Iris pigment epithelial cell (primary cell): ENCODE data around the gene CELF2.

Source experiments
- DNase-seq: peaks from one replicate; pipeline ENCODE4 v3.0.0-alpha.2; 2011; ENCODE audit warnings: low read depth

CELF2 gene

DNA sequence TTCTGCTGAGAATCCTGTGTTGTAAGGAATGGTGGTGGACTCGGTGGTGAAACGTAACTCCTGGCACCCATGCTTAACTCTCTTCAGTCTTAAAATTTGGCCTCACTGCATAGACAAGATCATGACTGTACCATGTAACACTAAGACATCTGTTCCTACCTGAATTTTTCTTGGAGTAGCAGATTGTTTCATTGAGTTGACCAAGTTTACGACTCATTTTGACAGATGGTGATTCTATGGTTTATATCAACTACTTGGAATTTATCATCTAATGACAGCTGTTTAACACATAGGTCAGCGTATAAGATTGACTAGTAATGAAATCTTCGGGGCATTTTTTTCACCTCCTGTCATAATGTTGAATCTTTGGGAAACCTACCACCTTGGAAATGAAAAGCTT, 184.2 kb downstream of the CELF2 start:
- no peak for DNase-seq

DNA sequence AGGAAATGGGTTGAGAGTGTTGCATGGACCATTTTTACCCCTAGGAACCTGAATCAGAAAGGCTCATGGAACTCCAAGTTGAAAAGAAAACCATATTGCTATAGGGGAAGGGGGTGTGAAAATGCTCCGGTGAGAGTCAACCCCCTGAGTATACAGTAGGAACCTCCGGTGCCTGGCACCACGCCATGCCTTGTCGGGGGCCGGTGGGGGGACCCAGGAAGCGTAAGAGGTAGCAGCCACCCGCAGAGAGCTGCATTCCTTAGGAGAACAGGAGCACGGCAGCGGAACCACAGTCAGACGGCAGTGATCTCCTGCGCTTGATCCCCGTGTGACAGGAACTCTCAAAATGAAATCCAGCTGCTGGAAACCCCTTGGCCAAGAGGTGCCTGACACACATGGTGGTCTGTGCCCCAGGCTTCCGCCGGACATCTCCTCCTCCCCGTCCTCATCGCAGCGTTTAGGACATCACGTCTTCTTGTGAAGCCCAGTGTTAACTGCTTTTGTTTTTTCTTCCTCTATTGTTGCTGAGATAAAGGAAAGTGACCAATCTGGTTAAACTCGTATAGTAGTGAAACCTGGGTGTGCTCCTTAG, 186.8 kb downstream of the CELF2 start:
- DNase-seq = no peak

DNA sequence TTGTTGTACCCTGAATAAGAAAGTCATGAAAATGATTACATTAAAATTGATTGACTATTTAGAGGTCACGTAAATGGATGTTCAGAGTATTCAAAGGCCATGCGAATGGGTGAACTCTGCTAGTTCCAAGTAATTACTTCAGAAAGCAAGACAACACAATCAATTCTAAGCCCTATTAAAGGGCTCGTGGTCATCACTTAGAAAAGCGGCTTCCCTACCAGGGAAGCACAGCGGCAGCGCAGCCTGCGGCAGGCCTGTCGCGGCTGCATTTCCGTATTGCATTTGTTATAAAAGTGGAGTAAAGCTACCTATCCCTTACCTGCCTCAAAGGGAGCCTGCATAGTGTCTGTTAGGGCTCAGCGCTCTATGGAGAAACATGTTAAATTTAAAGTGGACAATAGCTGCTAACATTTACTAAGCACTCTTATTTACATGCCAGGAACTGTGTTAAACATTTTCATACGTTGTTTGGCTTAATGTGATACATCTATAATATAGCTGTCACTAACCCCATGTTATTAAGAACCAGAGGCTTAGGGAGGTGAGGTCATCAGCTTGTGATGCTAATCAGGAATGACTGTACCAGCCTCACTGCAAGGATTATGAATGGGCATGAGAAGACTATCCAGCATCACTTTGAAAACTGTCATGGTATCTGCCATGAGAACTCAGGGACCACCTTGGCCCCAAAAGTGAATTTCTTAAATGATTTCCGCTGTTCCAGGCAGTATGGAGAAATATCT, 187.5 kb downstream of the CELF2 start:
- DNase-seq = no peak

DNA sequence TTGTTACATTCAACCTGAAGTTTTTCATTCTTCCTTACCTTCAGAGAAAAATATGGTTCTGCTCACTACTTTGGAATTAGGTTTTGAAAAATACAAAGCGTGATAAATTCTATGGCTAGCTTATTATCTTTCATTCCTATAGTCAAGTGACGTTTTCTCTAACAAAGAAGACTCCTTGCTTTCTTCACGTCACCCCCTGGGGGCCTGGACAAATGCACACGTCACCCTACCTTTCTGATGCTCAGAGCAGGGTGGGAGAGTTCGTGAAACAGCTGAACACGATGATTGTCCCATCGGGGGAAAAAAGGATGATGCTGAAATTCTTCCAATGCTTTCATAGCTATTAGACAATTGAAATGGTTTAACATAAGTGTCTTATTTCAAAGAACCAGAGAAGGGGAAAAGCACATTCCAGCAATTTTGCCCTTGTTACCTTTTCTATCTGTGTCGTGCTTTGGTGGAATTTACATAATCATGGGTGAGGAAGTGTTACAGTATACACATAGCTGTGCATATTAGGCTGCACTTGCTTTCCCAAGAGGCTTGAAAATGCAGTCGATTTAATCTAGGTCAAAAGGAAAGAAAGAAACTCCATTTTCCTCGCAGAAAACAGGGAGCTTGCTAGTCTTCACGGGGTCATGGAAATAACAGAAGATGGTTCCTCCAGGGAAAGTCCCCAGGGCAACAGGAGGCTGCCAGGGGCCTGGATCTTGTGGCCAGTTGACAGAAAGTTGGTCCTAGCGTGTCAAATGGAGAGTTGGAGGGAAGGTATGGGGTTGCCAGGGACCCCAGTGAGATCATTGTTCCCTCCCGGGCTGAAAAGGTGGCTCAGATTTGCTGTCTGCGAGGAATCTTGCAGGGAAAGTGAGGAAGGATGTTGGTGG, 189.2 kb downstream of the CELF2 start:
- DNase-seq = no peak

DNA sequence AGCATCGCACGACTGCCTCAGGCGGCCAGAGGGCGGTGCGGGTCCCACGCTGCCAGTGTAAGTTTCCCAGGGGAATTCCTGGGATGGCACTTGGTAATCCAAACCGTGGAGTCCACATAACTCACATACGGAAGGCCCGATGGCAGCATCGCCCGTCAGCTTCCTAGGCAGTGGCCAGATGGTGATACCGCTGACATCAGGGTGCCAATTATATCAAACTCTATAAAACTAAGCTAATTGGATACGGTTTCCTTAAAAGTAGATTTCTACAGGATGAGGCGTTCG, 189.8 kb downstream of the CELF2 start:
- no peak for DNase-seq

DNA sequence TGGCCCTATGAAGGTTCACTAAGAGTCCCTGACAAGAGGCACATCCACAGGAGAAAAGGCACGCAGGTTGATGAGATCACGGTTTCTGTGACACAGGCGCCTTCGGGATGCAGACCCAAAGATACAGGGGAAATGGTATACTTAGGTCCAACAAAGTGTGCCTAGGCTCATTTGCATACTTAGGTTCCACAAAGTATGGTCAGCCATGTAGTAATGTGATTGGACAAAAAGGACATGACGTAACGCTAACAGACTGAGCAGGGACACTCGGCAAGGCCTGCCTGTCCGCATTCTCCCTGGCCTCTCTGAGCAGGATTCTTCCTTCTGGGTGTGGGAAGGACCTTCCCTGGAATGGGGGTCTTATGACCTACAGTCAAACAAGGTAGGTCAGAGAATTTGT, 190.6 kb downstream of the CELF2 start:
- DNase-seq = no peak

DNA sequence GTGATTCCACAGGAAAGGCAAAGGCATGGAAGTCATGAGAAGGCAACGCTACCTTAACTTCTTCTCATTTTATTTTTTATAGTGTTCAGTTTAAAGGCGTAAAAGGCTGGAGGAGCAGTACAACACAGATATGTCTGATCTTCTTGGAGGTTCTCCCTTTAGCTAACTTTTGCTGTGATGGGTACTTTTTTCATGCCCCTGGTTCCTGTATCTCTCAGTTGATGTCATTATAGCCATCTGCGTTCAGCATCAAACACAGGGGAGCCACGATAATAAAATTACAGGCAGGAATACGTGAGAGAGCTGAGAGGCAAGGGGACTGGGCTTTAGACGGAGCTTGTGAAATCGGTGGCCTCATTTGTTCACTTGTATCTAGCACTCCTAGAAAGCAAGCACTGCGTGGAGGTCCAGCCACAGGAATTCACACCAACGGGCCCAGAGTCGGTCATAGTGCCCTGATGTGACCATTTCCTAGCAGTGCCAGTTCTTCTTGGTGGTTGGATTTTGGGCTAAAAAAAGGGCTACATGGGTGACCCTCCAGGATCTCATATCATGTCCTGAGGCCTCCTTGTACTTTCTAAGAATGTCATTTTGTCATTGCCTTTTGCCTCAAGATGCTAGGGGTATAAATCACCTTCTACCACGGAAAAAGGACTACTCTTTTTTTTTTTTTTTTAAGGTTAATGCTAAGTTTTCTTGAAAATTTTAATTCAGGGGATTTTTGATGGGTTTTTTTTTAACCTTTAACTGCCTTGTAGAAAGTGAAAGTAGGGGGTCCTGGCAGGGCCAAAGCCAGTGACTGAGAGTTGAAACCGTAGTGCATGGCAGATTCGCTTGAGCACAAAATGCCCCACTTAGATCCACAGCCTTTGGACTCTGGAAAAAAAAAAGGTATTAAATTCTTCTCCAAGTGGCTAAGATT, 191.5 kb downstream of the CELF2 start:
- no peak for DNase-seq

DNA sequence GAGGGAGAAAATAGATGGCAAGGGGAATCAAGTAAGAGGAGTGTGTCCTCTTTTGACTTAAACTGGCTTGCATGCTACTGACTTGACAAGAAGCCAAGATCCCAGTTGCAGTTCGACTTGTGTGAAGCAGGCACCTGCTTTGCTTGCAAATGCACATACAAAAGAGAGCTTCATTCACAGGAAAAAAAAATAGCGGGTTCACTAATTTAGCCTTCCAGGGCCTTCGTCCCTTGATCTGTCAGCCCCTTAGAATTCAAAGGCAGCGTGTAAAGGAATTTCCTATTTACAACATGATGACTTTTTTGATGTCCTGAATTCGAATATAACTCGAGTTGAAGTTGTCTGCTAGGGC, 192.1 kb downstream of the CELF2 start:
- DNase-seq = no peak

DNA sequence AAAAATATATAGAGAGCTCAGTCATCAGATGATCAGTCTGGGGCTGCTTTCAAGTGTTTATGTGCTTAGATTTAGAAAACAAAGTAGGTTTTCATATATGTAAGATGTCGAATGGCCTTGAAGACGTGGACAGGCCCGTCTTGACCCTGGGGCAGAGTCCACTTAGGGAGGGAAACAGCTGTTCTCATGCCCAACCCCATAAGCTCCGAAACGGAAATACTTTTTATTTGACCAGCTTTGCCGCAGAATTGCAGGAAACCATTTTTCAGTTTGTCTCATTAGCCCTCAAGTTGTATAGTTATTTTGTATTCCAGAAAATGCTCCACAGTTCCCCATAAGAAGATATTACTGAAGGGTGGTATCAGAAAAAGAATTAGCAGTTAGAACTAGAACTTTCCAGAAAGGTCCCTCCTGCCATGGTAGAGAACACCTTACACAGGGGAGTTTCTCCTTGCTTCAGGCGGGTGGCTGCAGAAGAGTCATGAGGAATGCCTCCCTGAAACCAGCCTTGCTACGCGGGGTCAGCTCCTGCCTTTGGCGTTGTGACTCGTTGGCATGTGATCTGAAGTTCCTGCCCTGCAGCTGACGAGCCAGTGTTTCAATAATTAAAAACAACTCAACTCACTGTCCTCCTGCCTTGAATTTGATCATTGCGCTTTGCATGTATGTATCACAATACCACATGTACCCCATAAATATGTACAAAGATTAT, 192.7 kb downstream of the CELF2 start:
- no peak for DNase-seq

DNA sequence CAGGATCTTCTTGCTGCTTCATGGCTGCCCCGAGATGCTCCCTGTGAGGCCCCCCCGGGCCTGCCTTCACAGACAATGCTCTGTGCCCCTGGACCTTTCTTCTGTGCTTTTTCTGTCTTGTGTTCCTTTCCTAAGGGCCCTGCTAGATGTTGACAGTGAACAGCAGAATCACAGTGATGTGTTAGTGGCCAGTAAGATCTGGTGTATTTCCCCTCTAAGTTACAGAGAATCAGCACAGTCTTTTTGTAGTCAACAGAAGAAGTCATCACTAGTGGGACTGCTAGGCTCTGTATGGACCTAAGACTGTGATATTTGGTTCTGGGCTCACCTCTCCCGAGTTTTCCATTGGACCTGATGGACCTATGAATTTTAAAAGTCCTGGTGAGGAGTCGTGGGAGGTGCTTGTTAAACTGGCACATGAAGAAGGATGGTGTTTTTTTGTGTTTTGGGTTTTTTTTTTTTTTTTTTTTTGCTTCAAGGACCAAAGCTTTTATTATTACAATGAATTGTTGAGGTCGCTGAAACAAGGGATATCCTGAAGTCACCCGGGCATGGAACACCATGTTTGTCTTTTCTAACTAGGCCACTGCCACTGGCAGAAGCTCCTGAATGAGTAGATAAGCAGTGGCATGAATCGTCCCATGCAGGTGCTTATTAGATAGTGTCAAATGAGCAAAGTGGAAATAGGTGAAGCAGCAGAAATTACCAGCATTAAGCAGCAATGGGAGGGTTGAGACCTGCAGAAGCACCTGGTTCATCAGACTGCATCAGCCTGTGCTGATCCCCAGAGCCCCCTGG, 194.8 kb downstream of the CELF2 start:
- no peak for DNase-seq

DNA sequence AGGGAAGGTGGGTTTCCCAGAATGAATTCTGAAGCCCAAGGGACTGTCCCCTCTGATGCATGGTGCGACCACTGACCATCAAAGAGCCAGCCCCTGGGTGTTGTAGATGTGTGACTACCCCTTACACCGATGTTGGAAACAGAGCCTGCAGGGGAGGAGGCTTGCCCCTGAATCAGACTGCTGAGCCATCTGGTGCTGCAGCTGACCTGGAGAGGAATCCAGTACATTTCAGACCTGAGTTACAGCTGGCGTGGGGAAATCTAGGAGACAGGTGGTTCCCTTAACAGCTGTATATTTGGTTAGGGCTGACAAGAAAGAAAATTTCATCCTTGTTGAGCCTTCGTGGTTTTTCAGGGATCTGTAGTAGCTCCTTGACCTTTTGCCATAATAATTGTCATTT, 195.5 kb downstream of the CELF2 start:
- DNase-seq = no peak

DNA sequence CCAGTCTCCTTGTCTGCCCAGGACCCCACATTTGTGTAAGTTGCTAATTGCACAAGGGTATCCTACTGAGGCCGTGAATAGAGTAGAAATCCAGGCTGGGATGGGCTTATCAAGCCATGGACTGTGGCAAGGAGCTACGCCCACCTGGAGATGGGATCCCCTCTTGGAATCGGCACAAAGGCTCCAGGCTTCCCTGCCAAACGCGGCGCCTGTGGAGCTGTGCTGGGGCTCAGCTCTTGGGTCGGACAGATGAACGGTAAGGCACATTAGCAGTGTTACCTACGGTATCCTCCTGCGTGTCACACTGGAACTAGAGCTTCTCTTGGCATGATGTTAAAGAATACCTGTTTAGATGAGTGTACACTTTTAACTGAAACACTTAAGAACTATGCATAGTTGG, 196.7 kb downstream of the CELF2 start:
- DNase-seq = no peak

DNA sequence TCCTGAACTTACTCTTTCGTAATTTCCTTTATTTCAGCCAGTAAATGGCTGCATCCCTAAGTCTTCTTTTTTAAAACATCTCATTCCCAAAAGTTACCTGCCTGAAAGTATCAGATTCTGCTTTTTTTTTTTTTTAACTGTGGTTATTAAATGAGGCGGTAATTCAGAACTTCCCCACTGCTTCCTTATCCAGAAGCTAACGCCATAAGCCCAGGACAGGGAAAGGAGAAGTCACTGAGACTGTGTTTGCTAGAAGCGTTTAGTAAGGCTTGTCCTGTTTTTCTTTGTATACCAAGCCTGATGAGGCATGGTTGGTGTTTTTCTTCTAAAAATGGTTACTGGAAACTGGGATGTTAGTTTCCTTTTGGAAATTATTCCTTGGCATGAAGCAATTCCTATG, 197.8 kb downstream of the CELF2 start:
- DNase-seq = no peak

DNA sequence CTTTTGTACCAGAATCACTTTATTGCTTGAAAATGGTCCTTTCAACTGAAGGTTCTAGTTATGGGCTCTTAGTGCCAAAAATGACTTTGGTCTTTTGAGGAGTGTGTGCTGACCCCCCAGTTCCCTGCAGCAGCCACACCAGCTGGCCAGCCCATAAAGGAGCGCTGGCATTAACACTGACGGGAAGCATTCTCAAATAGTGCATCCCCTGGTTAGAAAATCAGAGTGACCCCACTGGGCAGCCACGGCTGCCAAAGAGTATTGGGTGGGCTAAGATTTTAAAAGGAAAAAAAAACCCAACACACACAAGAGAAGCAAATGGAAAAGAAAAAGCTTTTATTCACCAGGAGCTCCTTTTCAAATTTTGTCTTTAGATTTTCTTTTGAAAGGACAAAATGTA, 199.8 kb downstream of the CELF2 start:
- no peak for DNase-seq

DNA sequence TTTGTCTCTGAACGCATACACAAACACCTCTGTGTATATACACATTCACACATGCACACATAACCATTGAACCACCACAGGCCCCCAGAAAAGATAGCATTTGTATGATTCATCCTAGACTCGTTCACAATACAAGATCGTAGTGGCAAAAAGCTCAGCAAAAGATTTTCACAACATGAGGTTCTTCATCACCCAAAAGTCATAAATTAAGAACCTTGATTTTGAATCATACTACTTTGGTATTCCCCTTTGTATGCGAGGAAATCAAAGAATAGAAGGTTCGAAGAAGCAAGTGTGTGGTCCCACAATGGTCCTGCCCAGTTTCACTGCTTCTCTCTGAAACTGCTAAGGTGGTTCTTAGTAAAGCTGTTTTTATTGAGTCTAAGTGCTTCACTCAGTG, 200.7 kb downstream of the CELF2 start:
- DNase-seq = no peak

DNA sequence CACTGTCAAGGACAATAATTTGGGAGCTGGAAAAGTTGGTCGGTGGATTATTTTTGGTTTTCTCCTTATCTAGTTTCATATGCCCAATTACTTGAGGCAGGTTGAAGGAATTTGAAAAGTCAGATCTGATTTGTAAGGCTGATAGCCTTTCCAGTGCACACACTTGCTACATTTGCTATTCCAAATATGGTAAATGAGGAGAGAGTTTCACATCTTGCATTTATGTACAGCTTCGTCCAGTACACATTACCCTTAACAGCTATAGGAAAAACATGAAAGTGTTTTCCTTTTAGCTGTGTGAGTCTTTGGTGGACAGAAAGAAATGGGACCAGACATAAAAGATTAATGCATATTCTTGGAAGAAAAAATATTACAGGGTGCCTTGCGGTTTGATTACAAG, 201.8 kb downstream of the CELF2 start:
- DNase-seq = no peak

DNA sequence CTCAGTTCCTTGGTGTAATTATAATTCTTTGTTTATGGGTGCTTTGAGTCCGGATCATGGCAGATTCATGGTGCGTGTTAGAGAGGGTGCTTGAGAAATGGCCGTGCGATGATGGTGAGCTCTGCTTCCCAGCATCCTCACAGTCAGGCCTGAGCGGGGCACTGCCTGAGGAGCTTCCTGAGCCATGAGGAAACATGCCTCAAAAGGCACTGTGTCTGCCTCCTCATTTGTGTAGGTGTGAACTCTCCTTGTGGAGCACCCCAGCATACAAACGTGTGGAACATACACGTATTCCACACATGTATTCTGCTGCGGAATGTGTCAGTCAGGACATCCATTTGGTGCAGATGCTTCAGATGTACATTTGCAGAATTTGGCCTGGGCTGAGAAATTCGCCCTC, 205.4 kb downstream of the CELF2 start:
- DNase-seq = no peak

DNA sequence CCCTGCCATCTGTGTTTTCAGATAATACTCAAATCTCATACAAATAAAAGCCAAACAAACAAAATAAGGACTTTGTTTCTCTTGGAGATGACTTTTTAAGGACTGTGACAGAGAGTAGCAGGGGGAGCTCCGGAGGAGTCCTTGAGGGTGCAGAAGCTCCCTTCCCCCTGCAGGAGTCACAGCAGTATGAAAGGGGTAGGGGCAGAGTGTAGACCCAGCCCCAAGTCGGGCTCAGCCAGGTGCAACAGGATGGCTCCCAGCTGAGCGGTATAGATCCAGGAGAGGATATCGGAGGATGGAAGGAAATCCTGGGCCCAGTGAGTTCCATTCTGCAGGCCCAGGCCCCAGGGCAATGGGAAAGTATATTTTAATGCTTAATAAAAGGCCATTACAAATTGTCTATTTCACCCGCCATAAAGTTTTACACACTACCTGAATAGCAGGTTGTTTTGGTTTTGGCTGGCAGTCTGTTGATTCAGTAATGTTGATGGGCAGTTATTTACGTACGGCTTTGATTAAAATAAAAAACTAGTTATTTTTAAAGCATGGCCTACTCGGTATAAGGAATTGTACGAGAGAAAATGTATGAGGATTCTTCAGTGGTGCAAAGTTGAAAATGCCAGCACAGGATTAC, 206.0 kb downstream of the CELF2 start:
- no peak for DNase-seq

DNA sequence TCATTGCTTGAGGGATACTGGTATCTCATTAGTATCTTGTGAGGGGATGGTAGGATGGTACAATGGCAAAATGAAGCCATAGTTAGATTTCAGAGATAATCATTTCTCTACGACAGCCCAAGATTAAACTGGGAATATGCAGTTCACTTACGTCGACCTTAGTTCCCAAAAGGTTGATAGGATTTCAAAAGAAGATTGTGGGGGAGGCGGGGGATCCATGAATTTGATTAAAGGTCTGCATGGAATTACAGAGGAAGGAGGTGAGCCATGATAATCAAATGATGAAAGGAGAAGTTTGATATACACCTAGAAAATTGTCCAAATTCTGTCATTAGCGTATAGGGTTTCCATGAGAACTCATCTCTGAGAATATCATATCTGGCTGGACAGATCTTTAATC, 206.6 kb downstream of the CELF2 start:
- no peak for DNase-seq

DNA sequence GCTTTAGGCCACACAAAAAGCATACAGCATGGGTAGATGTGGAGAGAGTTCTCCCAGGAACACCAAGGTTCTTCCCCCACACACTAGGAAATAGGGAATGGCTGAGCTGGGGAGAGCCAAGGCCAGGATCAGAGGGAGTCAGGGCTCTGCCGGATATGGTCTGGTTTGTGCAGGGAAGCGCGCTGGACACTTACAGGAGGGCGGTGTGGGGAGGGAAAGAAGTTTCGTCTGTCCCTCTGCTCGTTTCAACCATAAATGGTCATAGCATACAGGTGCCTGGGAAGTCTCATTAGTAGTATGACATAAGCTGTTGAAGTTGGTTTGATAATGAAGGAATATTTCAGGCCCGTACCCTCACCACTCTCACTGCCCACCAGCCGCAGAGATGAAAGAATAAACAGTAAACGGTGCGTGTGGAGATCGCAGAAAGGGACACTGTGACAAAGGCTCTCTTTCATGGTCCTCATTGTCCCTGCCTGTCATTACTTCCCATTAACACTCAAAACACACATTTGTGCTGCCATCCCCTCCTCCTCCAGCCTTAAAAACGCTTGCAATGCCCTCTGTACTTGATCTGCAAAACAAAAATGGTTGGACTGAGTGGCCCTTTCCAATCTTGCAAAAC, 207.2 kb downstream of the CELF2 start:
- no peak for DNase-seq
